Neutrophil (primary cell): ENCODE results near the gene IFNA4.
"Not testable (repeated sequence)": the region's sequence is repeated elsewhere in the genome, so short reads cannot be mapped to it uniquely, and the experiment has no call there.

Experiments used
- H3K27ac ChIP-seq: fragments of 200-600 bp; sonication (generic); 2 replicates; pipeline ENCODE4 v1.5.1; 2016; ENCODE audit warnings: mild to moderate bottlenecking, moderate library complexity
- H3K27me3 ChIP-seq: fragments of 200-600 bp; sonication (generic); 2 replicates; pipeline ENCODE4 v1.6.0; 2016; ENCODE audit warnings: mild to moderate bottlenecking
- H3K36me3 ChIP-seq: fragments of 200-600 bp; sonication (generic); 2 replicates; pipeline ENCODE4 v1.5.1; 2017
- H3K4me1 ChIP-seq, 2 experiments: fragments of 200-600 bp in 1 of 2; sonication (generic) in 1 of 2; 1 replicate in 1 of 2; 2 replicates in 1 of 2; pipeline versions ENCODE4 v1.5.1 to v1.6.1; 2013 to 2016; ENCODE audit warnings: low read depth in 1 of 2, low read length in 1 of 2, mild to moderate bottlenecking in 1 of 2, moderate library complexity in 1 of 2; ENCODE audit not compliant: control insufficient read depth in 1 of 2, insufficient read depth in 1 of 2
- H3K4me3 ChIP-seq, 2 experiments: fragments of 200-600 bp in 1 of 2; sonication (generic) in 1 of 2; 1 replicate in 1 of 2; 2 replicates in 1 of 2; pipeline ENCODE4 v1.5.1; 2013 to 2016; ENCODE audit warnings: low read depth in 1 of 2, low read length in 1 of 2, mild to moderate bottlenecking in 1 of 2, moderate library complexity in 1 of 2
- H3K9me3 ChIP-seq: fragments of 200-600 bp; sonication (generic); 2 replicates; pipeline ENCODE4 v1.5.1; 2016
- TF ChIP-seq, protein P1 (sequence below): fragments of 200-600 bp; sonication (generic); IDR thresholded peaks from 2 replicates; pipeline ENCODE4 v1.5.1; 2016; ENCODE audit warnings: antibody characterized with exemption

The IFNA4 gene

DNA sequence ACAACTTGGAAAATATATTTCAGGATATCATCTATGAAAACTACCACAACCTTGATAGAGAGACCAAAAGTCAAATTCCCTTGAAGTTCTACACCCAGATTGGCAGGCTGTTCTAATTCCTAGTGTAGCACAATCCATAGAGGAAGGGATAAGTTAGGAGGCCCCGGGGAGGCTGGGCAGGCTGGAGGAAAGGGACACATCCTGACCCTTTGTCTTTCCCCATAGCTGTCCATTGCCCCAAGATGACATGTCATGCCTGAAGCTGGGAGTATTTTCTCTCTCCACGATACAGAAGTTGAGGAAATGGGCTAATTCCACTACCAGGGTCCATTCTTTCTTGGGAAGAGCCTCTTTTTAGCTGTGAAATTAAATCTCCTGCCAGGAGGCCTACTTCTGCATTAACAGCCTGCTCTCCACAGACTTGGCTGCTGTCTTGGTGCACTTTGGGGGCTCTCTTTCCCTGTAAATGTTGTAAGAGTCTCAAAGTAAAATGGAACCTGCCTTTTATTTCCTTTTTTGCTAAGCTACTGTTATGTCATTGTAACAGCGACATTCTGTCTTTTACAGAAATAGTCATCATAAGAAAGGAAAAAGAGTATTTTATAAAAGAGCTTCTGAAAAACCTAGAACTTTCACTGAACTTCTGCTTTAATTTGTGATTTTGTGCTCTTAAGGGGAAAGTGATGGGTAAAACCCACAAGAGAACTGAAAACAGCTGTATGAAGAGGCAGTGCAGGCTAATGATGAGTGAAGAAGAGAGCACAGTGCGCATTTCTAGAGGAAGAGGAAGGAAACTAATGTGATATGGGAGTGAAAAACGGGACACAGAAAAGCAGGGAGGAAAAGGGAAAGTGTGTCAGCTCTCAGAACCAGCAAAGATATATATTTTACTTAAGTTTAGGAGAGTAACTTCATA lies 26.3 kb upstream of the IFNA4 start:
- H3K36me3 ChIP-seq, H3K4me1 ChIP-seq, H3K27ac ChIP-seq, H3K27me3 ChIP-seq, H3K4me3 ChIP-seq, H3K9me3 ChIP-seq: not testable (repeated sequence)
- TF ChIP-seq, protein P1, sequence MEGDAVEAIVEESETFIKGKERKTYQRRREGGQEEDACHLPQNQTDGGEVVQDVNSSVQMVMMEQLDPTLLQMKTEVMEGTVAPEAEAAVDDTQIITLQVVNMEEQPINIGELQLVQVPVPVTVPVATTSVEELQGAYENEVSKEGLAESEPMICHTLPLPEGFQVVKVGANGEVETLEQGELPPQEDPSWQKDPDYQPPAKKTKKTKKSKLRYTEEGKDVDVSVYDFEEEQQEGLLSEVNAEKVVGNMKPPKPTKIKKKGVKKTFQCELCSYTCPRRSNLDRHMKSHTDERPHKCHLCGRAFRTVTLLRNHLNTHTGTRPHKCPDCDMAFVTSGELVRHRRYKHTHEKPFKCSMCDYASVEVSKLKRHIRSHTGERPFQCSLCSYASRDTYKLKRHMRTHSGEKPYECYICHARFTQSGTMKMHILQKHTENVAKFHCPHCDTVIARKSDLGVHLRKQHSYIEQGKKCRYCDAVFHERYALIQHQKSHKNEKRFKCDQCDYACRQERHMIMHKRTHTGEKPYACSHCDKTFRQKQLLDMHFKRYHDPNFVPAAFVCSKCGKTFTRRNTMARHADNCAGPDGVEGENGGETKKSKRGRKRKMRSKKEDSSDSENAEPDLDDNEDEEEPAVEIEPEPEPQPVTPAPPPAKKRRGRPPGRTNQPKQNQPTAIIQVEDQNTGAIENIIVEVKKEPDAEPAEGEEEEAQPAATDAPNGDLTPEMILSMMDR = peak; percentile 25

DNA sequence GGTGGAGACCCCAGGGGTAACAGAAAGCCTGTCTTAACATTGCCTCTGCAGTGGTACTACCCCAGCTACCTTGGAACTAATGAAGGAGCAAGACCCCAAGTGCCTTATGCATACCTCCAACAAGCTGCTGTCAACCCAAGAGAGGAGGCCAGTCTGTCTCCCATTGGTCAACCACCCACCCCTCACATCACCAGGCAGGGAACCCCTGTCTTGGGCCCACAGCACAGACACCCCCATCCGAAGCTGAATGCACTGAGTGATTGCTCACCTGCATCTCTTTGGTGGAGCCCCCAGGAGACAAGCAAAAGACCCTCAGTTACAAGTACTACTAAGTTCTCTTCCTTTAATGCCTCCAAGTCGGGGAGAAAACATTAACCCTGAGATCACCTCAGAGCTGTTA lies 24.8 kb upstream of the IFNA4 start:
- H3K27ac ChIP-seq, H3K36me3 ChIP-seq, H3K9me3 ChIP-seq, H3K4me1 ChIP-seq, H3K27me3 ChIP-seq, H3K4me3 ChIP-seq: not testable (repeated sequence)

DNA sequence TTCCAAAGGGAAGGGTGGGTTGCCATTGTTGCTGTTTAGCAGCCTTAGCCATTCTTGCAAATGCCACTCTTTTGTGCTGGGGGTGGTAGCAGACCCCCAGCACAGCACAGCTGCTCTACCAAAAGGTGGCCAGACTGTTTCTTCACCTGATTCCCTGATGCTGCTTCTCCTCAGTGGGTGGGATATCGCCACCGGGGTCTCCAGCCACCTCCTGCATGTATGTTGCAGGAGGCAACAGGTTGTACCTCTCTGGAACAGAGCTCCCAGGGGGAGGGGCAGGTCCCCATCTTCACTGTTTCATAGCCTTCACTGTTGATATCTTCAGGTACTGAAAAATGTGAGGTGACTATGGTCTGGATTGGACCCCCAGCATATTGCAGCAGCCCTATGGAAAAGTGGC lies 23.4 kb upstream of the IFNA4 start:
- not testable (repeated sequence) for H3K4me1 ChIP-seq, H3K27ac ChIP-seq, H3K27me3 ChIP-seq, H3K9me3 ChIP-seq, H3K4me3 ChIP-seq, H3K36me3 ChIP-seq

DNA sequence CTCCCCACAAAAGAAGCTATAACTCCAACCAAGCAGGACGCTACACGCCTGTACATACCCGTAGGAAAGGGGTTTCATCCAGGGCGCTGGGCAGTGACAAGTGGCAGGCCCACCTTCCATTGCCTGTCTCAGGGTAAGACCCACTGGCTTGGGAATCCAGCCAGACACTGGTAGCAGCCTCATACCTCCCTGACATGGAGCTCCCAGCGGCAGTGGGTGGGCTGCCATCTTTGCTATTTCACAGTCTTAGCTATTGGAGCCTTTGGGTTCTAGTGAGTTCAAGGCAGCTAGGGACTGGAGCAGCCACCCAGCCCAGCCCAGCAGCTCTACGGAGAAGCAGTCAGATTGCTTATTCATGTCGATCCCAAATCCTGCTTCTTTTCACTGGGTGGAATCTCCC lies 22.9 kb upstream of the IFNA4 start:
- Histone ChIP-seq H3K4me1 (no peaks in the 10 kb centered on the region), H3K27ac (no peak overlapping the region), H3K9me3 (no peaks in the 10 kb centered on the region), H3K36me3 (no peaks in the 10 kb centered on the region), H3K4me3 (no peak overlapping the region), H3K27me3 (no peaks in the 10 kb centered on the region)
- TF ChIP-seq, protein P1 = no peak

DNA sequence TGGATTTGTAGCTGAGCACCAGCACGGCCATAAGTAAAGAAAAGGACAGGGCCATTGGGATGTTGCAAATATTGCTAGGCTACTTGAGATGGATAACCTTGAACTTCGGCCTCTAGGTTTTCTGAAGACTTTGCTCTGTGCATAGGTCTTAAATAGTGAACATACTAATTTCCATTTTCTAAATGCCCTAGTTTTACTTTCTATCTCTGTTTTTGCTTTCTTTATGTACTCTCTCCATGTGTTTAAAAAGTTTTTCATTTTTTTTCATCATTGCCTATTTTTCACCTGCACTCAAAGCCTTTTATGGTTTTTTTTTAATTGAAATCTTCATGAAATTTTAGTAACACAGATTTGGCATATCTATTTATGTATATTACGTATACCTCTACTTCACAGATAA lies 19.7 kb upstream of the IFNA4 start, which contains the start of gene IFNA10:
Gene IFNA10 (minus strand): TSS at position 101 of the 400 bp plus-strand sequence. CDS start 46 bp downstream, at position 55.
- H3K4me3 ChIP-seq, H3K36me3 ChIP-seq, H3K9me3 ChIP-seq, H3K27me3 ChIP-seq, H3K27ac ChIP-seq, H3K4me1 ChIP-seq: not testable (repeated sequence)

DNA sequence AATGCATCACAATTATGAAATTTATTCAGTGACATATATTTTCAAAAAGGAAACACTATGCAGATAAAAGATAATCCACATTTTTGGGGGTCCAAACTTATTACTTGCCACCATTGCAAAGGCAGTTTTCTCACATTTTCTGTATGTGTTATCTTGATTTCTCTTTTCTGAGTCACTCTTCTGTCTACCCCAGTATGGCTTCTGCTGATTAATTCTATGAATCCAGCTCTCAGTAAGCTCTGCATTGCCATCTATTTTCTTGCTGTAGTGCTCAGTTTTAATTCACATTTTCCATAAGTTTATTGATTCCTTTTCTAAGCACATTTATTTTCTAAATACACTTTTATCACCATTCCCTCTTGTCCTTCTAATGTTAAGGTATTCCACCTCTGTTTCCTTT lies 17.8 kb upstream of the IFNA4 start:
- Histone ChIP-seq H3K36me3 (no peaks in the 10 kb centered on the region), H3K9me3 (no peaks in the 10 kb centered on the region), H3K4me3 (no peak overlapping the region), H3K4me1 (no peaks in the 10 kb centered on the region), H3K27ac (no peak overlapping the region), H3K27me3 (no peaks in the 10 kb centered on the region)
- TF ChIP-seq, protein P1 = no peak

DNA sequence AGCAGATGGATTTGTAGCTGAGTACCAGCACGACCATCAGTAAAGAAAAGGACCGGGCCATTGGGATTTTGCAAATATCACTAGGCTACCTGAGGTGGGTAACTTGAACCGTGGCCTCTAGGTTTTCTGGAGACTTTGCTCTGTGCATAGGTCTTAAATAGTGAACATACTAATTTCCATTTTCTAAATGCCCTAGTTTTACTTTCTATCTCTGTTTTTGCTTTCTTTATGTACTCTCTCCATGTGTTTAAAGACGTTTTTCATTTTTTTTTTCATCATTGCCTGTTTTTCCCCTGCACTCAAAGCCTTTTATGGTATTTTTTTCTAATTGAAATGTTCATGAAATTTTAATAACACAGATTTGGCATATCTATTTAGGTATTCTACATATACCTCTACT lies 14.7 kb upstream of the IFNA4 start, which contains the start of gene IFNA7:
Gene IFNA7 (minus strand): TSS at position 101 of the 400 bp plus-strand sequence. CDS start 40 bp downstream, at position 61.
- not testable (repeated sequence) for H3K4me3 ChIP-seq, H3K27ac ChIP-seq, H3K4me1 ChIP-seq, H3K27me3 ChIP-seq, H3K36me3 ChIP-seq, H3K9me3 ChIP-seq
